ENCODE measurements around the gene SMPD1. TPM values are rescaled to one million over a fixed set of nuclear protein-coding genes. Genes with fewer than 3 reads are reported as not detected.

Gene SMPD1
- total RNA-seq, 1 donor from 2014 or later: 27.1 TPM

GRCh38 chr11:6400431-6401345 lies 10.4 kb downstream of the SMPD1 start:
- H3K4me1 Mint-ChIP-seq: peaks cover 15% of the 10 kb centered on the region
- no peak for DNase-seq (ENCODE audit: low spot score in 2 of 2, unreplicated experiment in 2 of 2)
- H3K27me3 Mint-ChIP-seq (ENCODE audit: low read depth): no peaks in the 10 kb centered on the region
- TF ChIP-seq CTCF (IDR thresholded peaks at IDR 0.05; ENCODE audit: unreplicated experiment): no peak
- no peak overlapping the region for H3K4me3 Mint-ChIP-seq
- no peak overlapping the region for H3K27ac Mint-ChIP-seq
- H3K9me3 Mint-ChIP-seq: no peaks in the 10 kb centered on the region
- H3K36me3 Mint-ChIP-seq: peaks cover 13% of the 10 kb centered on the region

- Mint-ChIP-seq H3K27ac (no peak overlapping the region), H3K27me3 (ENCODE audit: low read depth) (no peaks in the 10 kb centered on the region), H3K4me3 (no peak overlapping the region), H3K9me3 (no peaks in the 10 kb centered on the region), H3K4me1 (peaks cover 15% of the 10 kb centered on the region), H3K36me3 (peaks cover 10% of the 10 kb centered on the region)
- TF ChIP-seq CTCF (IDR thresholded peaks at IDR 0.05; ENCODE audit: unreplicated experiment): no peak
- no peak for DNase-seq (ENCODE audit: low spot score in 2 of 2, unreplicated experiment in 2 of 2)
Measured at GRCh38 chr11:6401464-6401863, 11.2 kb downstream of the SMPD1 start.

- TF ChIP-seq CTCF (IDR thresholded peaks at IDR 0.05; ENCODE audit: unreplicated experiment): no peak
- Mint-ChIP-seq H3K9me3 (no peaks in the 10 kb centered on the region), H3K4me1 (peaks cover 11% of the 10 kb centered on the region), H3K36me3 (peaks cover 10% of the 10 kb centered on the region), H3K4me3 (no peak overlapping the region), H3K27ac (no peak overlapping the region), H3K27me3 (ENCODE audit: low read depth) (no peaks in the 10 kb centered on the region)
- no peak for DNase-seq (ENCODE audit: low spot score in 2 of 2, unreplicated experiment in 2 of 2)
Measured at GRCh38 chr11:6402061-6402470, 11.8 kb downstream of the SMPD1 start.

- no peak for DNase-seq (ENCODE audit: low spot score in 2 of 2, unreplicated experiment in 2 of 2)
- Mint-ChIP-seq H3K9me3 (no peaks in the 10 kb centered on the region), H3K36me3 (peaks cover 10% of the 10 kb centered on the region), H3K4me1 (peaks cover 6% of the 10 kb centered on the region), H3K4me3 (no peak overlapping the region), H3K27ac (no peak overlapping the region), H3K27me3 (ENCODE audit: low read depth) (no peaks in the 10 kb centered on the region)
- TF ChIP-seq CTCF (IDR thresholded peaks at IDR 0.05; ENCODE audit: unreplicated experiment): no peak
Measured at GRCh38 chr11:6402561-6402981, 12.3 kb downstream of the SMPD1 start.

- DNase-seq (ENCODE audit: low spot score in 2 of 2, unreplicated experiment in 2 of 2): no peak
- no peak for TF ChIP-seq CTCF (IDR thresholded peaks at IDR 0.05; ENCODE audit: unreplicated experiment)
- H3K4me1 Mint-ChIP-seq: no peaks in the 10 kb centered on the region
- no peaks in the 10 kb centered on the region for H3K27me3 Mint-ChIP-seq (ENCODE audit: low read depth)
- no peaks in the 10 kb centered on the region for H3K9me3 Mint-ChIP-seq
- H3K4me3 Mint-ChIP-seq: no peak overlapping the region
- H3K36me3 Mint-ChIP-seq: peaks cover 11% of the 10 kb centered on the region
- no peak overlapping the region for H3K27ac Mint-ChIP-seq
Measured at GRCh38 chr11:6403539-6403938, 13.3 kb downstream of the SMPD1 start.

Data from mesothelial cell of epicardium (in vitro differentiated cells).